Lung (tissue), 12 donors: ENCODE data around the gene SHOX. TPM values are rescaled to one million over a fixed set of nuclear protein-coding genes. Genes with fewer than 3 reads are reported as not detected.

ENCODE experiments used
- ATAC-seq: fragments of 200-7000 bp; cut with Tn5 transposase; one replicate; pipeline ENCODE4 v1.9.1; 2020; ENCODE audit warnings: moderate number of reproducible peaks; ENCODE audit not compliant: insufficient read depth, low FRiP score
- DNase-seq, 3 donors: peaks; one replicate each; pipeline ENCODE4 v3.0.0-alpha.2; 2013 to 2017
- H3K27ac ChIP-seq, 2 donors: one replicate each; pipeline ENCODE4 v1.5.1; 2013; ENCODE audit warnings: mild to moderate bottlenecking in 2 of 2, moderate library complexity in 2 of 2, control low read depth in 1 of 2, inconsistent platforms in 1 of 2, low read depth in 1 of 2, low read length in 1 of 2
- H3K27me3 ChIP-seq, 3 donors: one replicate each; pipeline ENCODE4 v1.5.1; 2013; ENCODE audit warnings: low read length in 2 of 3; ENCODE audit not compliant: control insufficient read depth in 3 of 3, insufficient read depth in 3 of 3
- H3K36me3 ChIP-seq, 4 donors: one replicate each; pipeline ENCODE4 v1.5.1; 2013; ENCODE audit warnings: low read length in 4 of 4, mild to moderate bottlenecking in 1 of 4, moderate library complexity in 1 of 4; ENCODE audit not compliant: control insufficient read depth in 4 of 4, insufficient read depth in 4 of 4
- H3K4me1 ChIP-seq, 5 donors: one replicate each; pipeline ENCODE4 v1.5.1; 2013; ENCODE audit warnings: low read length in 5 of 5, mild to moderate bottlenecking in 2 of 5, moderate library complexity in 1 of 5; ENCODE audit not compliant: control insufficient read depth in 5 of 5, insufficient read depth in 5 of 5
- H3K4me3 ChIP-seq: one replicate; pipeline ENCODE4 v1.5.1; 2013; ENCODE audit warnings: mild to moderate bottlenecking, control low read depth, moderate library complexity
- H3K9ac ChIP-seq, 2 donors: one replicate each; pipeline ENCODE4 v1.5.1; 2013; ENCODE audit warnings: low read length in 2 of 2, control low read depth in 1 of 2; ENCODE audit not compliant: insufficient read depth in 1 of 2
- H3K9me3 ChIP-seq, 4 donors: one replicate each; pipeline ENCODE4 v1.5.1; 2013; ENCODE audit warnings: low read length in 3 of 4, mild to moderate bottlenecking in 1 of 4, moderate library complexity in 1 of 4; ENCODE audit not compliant: control insufficient read depth in 4 of 4, insufficient read depth in 3 of 4
- CTCF ChIP-seq: IDR thresholded peaks from 2 replicates; pipeline ENCODE4 v1.5.1; 2012; ENCODE audit warnings: mild to moderate bottlenecking; ENCODE audit errors: control extremely low read depth, extremely low read depth
- WGBS, 2 donors: extraction: QIAGEN DNeasy Blood & Tissue Kit; methylation state at CpG; one replicate each; pipeline ENCODE4 v1.1.7; 2013; 5-methylcytosine and 5-hydroxymethylcytosine counted together
- polyA plus RNA-seq, 2 donors: library from polyadenylated mRNA; stranded (reverse); fragments of 200-250 nt; gene quantifications; one replicate each; pipeline ENCODE4 v1.2.1, GENCODE V29; 2013
- total RNA-seq, 2 donors: library from RNA; depleted of rRNA in 1 of 2; stranded (reverse); fragments of >200 nt in 1 of 2; gene quantifications; one replicate each; pipeline ENCODE4 v1.2.1, GENCODE V29; 2014 to 2021
- donor health status: control.
- donor health status: control.
- donor health status: Bipolar disorder and iron deficiency.
- donor health status: healthy.
- donor health status: DM: yes; HTN: yes; CAD: no.

Gene SHOX
- total and polyA plus RNA-seq, 4 donors, result not detected

GRCh38 chrX:703866-704265 lies 73.3 kb downstream of the SHOX start:
- H3K4me1 ChIP-seq, result no peaks in the 10 kb centered on the region
- H3K9me3 ChIP-seq, result peaks cover 0 to 17% (median 6%) of the 10 kb centered on the region in 4 donors
- DNase-seq, result no peak
- no peaks in the 10 kb centered on the region for H3K36me3 ChIP-seq
- ATAC-seq, result no peak
- WGBS, 2 donors, result 43 to 75% methylated on average over 3 of the region's 3 CpGs
- no peak overlapping the region for H3K9ac ChIP-seq
- H3K27ac ChIP-seq, result no peak overlapping the region
- no peak overlapping the region for H3K4me3 ChIP-seq
- TF ChIP-seq CTCF, result no peak
- H3K27me3 ChIP-seq, result no peaks in the 10 kb centered on the region

Other genes starting within 250 kb of the SHOX start
- 10 to 100 TPM; 12.3 to 18.8 TPM for gene PPP2R3B, start 243.9 kb upstream of the SHOX start, total RNA-seq
- 10 to 100 TPM in 1 of 2 donors, 1 to 10 TPM in 1; 7.8 to 21.0 TPM for gene PPP2R3B, start 243.9 kb upstream of the SHOX start, polyA plus RNA-seq